ENCODE results near the gene GPRIN1.
"Not testable (repeated sequence)": the region's sequence is repeated elsewhere in the genome, so short reads cannot be mapped to it uniquely, and the experiment has no call there.

The GPRIN1 gene

DNA sequence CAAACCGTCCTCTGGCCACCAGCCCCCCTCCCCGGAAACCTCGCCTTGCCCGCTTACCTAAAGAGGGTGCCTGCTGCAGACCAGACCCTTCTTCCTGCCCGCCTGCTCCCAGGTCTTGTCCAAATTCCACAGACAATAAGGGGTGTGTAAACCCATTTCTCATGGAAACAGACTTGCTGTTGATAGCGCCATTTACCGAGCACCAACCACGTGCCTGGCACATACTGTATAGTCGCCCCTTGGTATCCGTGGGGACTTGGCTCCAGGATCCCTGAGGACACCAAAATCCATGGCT, 35.7 kb downstream of the GPRIN1 start:
- peak; percentile 15 for DNase-seq (ENCODE audit: low spot score)

GRCh38 chr5:176573564-176574296, 36.2 kb downstream of the GPRIN1 start:
- DNase-seq (ENCODE audit: low spot score): peak; percentile 74

- DNase-seq (ENCODE audit: low spot score): no peak
These were observed 39.9 kb downstream of the GPRIN1 start for GRCh38 chr5:176570044-176570443.

GRCh38 chr5:176568657-176569056, 41.3 kb downstream of the GPRIN1 start:
- DNase-seq (ENCODE audit: low spot score): no peak

- DNase-seq (ENCODE audit: low spot score): no peak
These were observed 44.1 kb downstream of the GPRIN1 start for GRCh38 chr5:176565760-176566288.

DNA sequence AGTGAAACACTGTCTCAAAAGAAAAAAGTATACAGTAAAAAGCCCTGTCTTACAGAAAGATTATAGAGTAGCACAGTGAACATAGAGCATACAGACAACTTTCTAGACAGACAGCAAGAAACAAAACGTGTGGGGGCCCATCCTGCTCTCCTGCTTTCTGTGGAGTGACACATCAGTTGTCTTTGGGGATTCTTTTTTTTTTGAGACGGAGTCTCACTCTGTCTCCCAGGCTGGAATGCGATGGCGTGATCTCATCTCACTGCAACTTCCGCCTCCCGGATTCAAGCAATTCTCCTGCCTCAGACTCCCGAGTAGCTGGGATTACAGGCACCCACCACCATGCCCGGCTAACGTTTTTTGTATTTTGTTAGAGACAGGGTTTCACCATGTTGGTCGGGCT, 46.0 kb downstream of the GPRIN1 start:
- no peak for DNase-seq (ENCODE audit: low spot score)

GRCh38 chr5:176562189-176562588, 47.8 kb downstream of the GPRIN1 start:
- DNase-seq (ENCODE audit: low spot score): no peak

DNA sequence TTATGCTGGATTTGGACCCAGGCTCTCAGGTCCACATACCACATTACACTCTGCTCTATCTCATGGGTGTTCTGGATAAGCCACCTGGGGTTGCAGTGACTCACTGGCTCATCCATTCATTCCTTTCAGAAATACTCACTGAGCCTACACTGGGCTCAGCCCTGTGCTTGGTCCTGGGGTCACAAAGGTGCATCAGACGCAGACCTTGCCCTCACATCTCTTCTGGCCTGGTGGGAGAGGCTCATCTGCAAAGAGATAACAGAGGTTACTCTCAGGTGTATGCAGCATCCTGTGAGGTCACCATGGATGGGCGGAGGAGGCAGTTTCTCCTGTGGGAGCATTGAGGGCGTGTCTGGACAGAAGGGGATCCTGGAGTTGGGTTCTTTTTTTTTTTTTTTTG, 48.7 kb downstream of the GPRIN1 start:
- DNase-seq (ENCODE audit: low spot score): no peak

- DNase-seq (ENCODE audit: low spot score): no peak
These were observed 49.6 kb downstream of the GPRIN1 start for GRCh38 chr5:176560364-176560763.

GRCh38 chr5:176559683-176560082, 50.3 kb downstream of the GPRIN1 start:
- peak; percentile 61 for DNase-seq (ENCODE audit: low spot score)

DNA sequence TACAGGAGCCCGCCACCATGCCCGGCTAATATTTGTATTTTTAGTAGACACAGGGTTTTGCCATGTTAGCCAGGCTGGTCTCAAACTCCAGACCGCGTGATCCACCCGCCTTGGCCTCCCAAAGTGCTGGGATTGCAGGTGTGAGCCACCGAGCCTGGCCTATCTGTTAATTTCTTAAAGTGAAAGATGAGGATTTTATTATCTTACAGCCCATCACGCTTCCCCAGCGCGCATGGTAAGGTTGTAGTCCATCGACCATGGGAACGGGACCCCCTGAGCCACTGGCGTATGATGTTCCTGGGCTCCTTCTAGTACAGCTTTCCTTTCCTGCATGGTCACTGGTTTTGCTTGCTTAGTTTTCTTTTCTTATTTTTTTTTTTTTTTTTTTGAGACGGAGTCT, 52.1 kb downstream of the GPRIN1 start:
- no peak for DNase-seq (ENCODE audit: low spot score)

DNA sequence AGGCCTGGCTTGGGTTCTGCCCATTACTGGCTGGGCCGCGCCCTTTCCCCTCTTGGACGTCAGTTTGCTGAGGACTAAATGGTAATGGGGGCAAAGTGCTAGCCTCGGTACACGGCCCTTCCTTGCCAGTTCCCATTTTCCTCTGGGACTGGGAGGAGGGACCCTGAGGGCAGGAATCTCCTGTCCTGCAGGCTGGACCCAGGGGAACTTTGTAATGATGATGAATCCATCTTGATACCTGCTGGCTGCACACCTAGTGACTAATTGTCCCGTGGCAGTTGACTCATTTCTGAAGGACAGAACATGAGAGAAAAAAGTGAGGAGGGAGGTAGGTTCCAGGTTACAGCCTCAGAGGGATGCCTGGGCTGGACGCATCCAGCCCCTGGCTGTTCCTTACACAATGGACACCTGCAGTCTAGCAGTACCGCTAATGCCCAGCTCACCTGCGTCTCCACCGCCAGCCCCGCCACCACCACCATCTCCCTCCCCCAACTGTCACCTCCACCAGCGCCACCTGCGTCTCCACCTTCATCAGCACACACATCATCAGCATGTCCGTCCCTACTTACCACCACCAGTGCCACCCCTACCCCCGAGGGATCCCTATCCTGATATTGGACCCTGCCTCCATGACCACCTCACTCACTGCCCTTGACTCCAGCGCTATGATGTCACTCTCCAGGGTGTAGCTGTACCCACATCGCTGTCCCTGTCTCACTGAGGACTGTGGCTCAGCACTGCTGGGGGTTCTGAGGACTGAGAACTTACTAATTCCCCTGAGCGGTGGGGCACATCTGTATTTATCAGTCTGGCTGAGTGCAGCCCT, 56.5 kb downstream of the GPRIN1 start:
- no peak for DNase-seq (ENCODE audit: low spot score)

DNA sequence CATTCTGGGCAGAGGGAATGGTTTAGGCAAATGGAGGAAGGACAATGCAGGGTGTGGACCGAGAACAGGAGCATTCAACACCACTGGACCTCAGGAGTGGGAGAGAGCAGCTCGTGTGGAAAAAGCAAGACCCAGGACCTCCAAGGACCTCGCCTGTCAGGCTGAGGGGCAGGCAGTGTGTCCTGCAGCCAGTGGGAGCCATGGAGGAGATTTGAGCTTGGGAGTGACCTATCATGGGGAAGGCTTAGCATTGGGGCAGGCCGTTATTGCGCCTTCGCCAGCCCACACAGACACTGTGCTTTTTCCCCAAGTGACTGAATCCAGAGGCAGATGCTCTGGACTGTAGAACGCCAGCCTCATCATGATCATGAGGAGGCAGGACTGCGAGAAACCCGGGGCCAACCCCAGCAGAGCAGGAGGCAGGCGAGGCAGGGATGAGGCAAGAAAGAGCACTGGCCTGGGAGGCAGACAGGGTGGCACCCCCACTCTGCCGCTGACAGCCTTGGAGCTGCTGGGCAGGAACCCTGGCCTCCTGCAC, 57.6 kb downstream of the GPRIN1 start:
- DNase-seq (ENCODE audit: low spot score): no peak

GRCh38 chr5:176550937-176551336, 59.0 kb downstream of the GPRIN1 start:
- DNase-seq (ENCODE audit: low spot score): not testable (repeated sequence)

- DNase-seq (ENCODE audit: low spot score): peak; percentile 35
These were observed 59.6 kb downstream of the GPRIN1 start for GRCh38 chr5:176550275-176550831.

DNA sequence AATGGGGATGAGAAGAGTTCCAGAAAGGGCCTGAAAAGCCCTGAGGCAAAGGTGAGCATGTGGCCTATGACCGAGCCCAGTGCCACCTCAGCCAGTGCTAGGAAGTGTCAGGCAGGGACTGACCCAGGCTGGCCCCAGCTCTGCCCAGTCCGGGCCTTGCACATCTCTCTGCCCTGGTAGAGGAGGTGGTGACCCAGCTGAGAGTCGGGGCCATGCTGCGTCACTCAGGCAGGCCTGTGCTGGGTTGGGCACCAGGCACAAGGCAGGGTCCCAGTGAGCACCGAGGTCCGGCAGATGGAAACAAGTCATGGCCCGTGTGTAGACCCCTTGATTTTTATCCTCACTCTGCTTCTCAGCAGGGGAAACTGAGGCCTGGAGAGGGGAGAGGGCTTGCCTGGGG, 60.1 kb downstream of the GPRIN1 start:
- DNase-seq (ENCODE audit: low spot score): no peak

GRCh38 chr5:176548967-176549444, 61.0 kb downstream of the GPRIN1 start, which contains the start of gene CDHR2:
Gene CDHR2, plus strand, starts transcription at chr5:176549342. Its CDS starts 16,011 bp downstream, at chr5:176565353.
- DNase-seq (ENCODE audit: low spot score): no peak

DNA sequence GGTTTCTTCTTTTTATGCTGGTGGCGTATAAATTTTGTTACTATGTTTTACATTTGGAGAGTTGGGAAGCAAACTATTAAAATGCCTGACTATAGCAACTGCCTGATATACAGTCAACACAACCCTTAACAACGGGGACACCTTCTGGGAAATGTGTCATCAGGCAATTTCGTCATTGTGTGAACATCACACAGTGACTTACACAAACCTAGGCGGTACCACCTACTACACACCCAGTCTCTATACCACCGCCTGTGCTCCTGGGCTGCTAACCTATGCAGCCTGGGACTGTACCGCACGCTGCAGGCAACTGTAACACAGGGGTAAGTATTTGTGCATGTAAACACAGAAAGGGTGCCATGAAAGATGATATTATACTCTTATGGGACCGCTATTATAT, 62.2 kb downstream of the GPRIN1 start:
- no peak for DNase-seq (ENCODE audit: low spot score)

Measured in NAMALWA (cell line).